Prostate gland (tissue), 2 donors: ENCODE measurements around the gene GZMB. TPM values are rescaled to one million over a fixed set of nuclear protein-coding genes. Genes with fewer than 3 reads are reported as not detected.
"Not testable (repeated sequence)": the region's sequence is repeated elsewhere in the genome, so short reads cannot be mapped to it uniquely, and the experiment has no call there.

ENCODE experiments used
- DNase-seq: peaks from one replicate; pipeline ENCODE4 v3.0.0-alpha.2; 2019; ENCODE audit warnings: low spot score
- H3K27ac ChIP-seq, 2 donors: fragments of 200-600 bp; sonication (generic); 2 replicates each; pipeline ENCODE4 v1.5.1; 2017 to 2019
- H3K27me3 ChIP-seq: fragments of 200-600 bp; sonication (generic); replicated peaks from 2 replicates; pipeline ENCODE4 v1.5.1; 2019; ENCODE audit not compliant: insufficient read depth
- H3K36me3 ChIP-seq, 2 donors: fragments of 200-600 bp; sonication (generic); 1 replicate in 1 of 2; 2 replicates in 1 of 2; pipeline versions ENCODE4 v1.5.1 to v1.8.1; 2017 to 2019
- H3K4me1 ChIP-seq: fragments of 200-600 bp; sonication (generic); replicated peaks from 2 replicates; pipeline ENCODE4 v1.5.1; 2019
- H3K4me3 ChIP-seq, 2 donors: fragments of 200-600 bp; sonication (generic); 2 replicates each; pipeline ENCODE4 v1.5.1; 2017 to 2019
- H3K9me3 ChIP-seq: fragments of 200-600 bp; sonication (generic); 2 replicates; pipeline ENCODE4 v1.5.1; 2017
- CTCF ChIP-seq, 4 experiments: fragments of 200-600 bp in 2 of 4; fragments of 450-650 bp in 2 of 4; sonication (generic) in 2 of 4; IDR thresholded peaks; 1 replicate in 3 of 4; 2 replicates in 1 of 4; pipeline ENCODE4 v1.5.1; 2016 to 2019; ENCODE audit warnings: antibody characterized with exemption in 4 of 4, mild to moderate bottlenecking in 2 of 4, moderate library complexity in 2 of 4
- POLR2A ChIP-seq: fragments of 450-650 bp; IDR thresholded peaks from one replicate; pipeline ENCODE4 v1.6.1; 2016; ENCODE audit warnings: antibody characterized with exemption, mild to moderate bottlenecking
- POLR2AphosphoS5 ChIP-seq: sonication (generic); formaldehyde crosslinking; IDR thresholded peaks from one replicate; pipeline ENCODE4 v1.6.1; 2017; ENCODE audit warnings: antibody characterized with exemption
- WGBS: methylation state at CpG from one replicate; pipeline ENCODE4 v1.1.5; 2018; 5-methylcytosine and 5-hydroxymethylcytosine counted together
- intact Hi-C: fragments of 100-400 bp; cut with DNase I; formaldehyde crosslinking; loops from one replicate; pipeline ENCODE4 v1.14.2; 2022
- total RNA-seq, 2 donors: library from RNA; depleted of rRNA; stranded (reverse); fragments of >200 nt; gene quantifications; one replicate each; pipeline ENCODE4 v1.1.0, GENCODE V29; 2016

The GZMB gene
- total RNA-seq, 2 donors from 2014 or later, result 1.1 TPM; not detected in 1

GRCh38 chr14:24605435-24606190 is 28.4 kb downstream of the GZMB start:
- no peak for TF ChIP-seq POLR2AphosphoS5
- TF ChIP-seq POLR2A, result no peak
- TF ChIP-seq CTCF (IDR thresholded peaks at IDR 0.05), result peak; percentile 11 to 42 (median 39)
- Histone ChIP-seq H3K27me3 (no peaks in the 10 kb centered on the region), H3K4me3 (no peak overlapping the region), H3K4me1 (no peaks in the 10 kb centered on the region), H3K27ac (no peak overlapping the region), H3K36me3 (no peaks in the 10 kb centered on the region), H3K9me3 (no peaks in the 10 kb centered on the region)
- no peak for DNase-seq
- intact Hi-C loops, result no loop called here
- 57% methylated on average over 3 of the region's 3 CpGs for WGBS

- H3K9me3 ChIP-seq, result no peaks in the 10 kb centered on the region
- intact Hi-C loops, result no loop called here
Measured at GRCh38 chr14:24597403-24597802, 36.6 kb downstream of the GZMB start.

GRCh38 chr14:24595073-24595808 is 38.7 kb downstream of the GZMB start:
- intact Hi-C loops, result no loop called here
- H3K27ac ChIP-seq, result no peak overlapping the region
- no peaks in the 10 kb centered on the region for H3K4me1 ChIP-seq
- H3K4me3 ChIP-seq, result no peak overlapping the region
- no peak for TF ChIP-seq POLR2AphosphoS5
- TF ChIP-seq CTCF (IDR thresholded peaks at IDR 0.05), result no peak
- no peak for TF ChIP-seq POLR2A
- WGBS, result 79% methylated on average over 3 of the region's 3 CpGs
- no peak for DNase-seq
- no peaks in the 10 kb centered on the region for H3K36me3 ChIP-seq
- H3K27me3 ChIP-seq, result no peaks in the 10 kb centered on the region
- H3K9me3 ChIP-seq, result no peaks in the 10 kb centered on the region

More at GRCh38 chr14:24597403-24597802, 36.6 kb downstream of the GZMB start:
- Histone ChIP-seq H3K36me3 (no peaks in the 10 kb centered on the region), H3K27me3 (no peaks in the 10 kb centered on the region), H3K4me1 (no peaks in the 10 kb centered on the region), H3K4me3 (no peak overlapping the region), H3K27ac (no peak overlapping the region)
- DNase-seq, result no peak
- TF ChIP-seq POLR2AphosphoS5, result no peak
- TF ChIP-seq CTCF (IDR thresholded peaks at IDR 0.05), result no peak
- TF ChIP-seq POLR2A, result no peak

- WGBS, result 83% methylated on average over 2 of the region's 2 CpGs
- intact Hi-C loops, H3K4me1 ChIP-seq, DNase-seq, H3K9me3 ChIP-seq, H3K27me3 ChIP-seq, H3K36me3 ChIP-seq, H3K4me3 ChIP-seq, H3K27ac ChIP-seq: not testable (repeated sequence)
Measured at GRCh38 chr14:24591004-24591403, 43.0 kb downstream of the GZMB start.

GRCh38 chr14:24584402-24584801 is 49.6 kb downstream of the GZMB start:
- H3K36me3 ChIP-seq, H3K27me3 ChIP-seq, H3K27ac ChIP-seq, H3K9me3 ChIP-seq, DNase-seq, intact Hi-C loops, H3K4me1 ChIP-seq, H3K4me3 ChIP-seq: not testable (repeated sequence)
- WGBS, result 84% methylated on average over 3 of the region's 3 CpGs

Other genes starting within 250 kb of the GZMB start
- 10 to 100 TPM; 10.5 to 26.5 TPM for gene NYNRIN, start 235.2 kb downstream of the GZMB start, total RNA-seq
- 10 to 100 TPM in 1 of 2 donors, 1 to 10 TPM in 1; 2.4 to 11.1 TPM for gene CBLN3, start 204.5 kb downstream of the GZMB start, total RNA-seq
- 10 to 100 TPM; 57.0 to 91.2 TPM for gene KHNYN, start 204.2 kb downstream of the GZMB start, total RNA-seq
- gene SDR39U1, start 191.4 kb downstream of the GZMB start, total RNA-seq, result 10 to 100 TPM; 49.5 to 64.4 TPM
- not detected for gene CMA1, start 125.9 kb downstream of the GZMB start, total RNA-seq
- 1 to 10 TPM in 1 of 2 donors, not detected in 1; 3.9 TPM for gene CTSG, start 57.9 kb downstream of the GZMB start, total RNA-seq
- under 1 TPM in 1 of 2 donors, not detected in 1; 0.55 TPM for gene GZMH, start 24.5 kb downstream of the GZMB start, total RNA-seq